Nephron progenitor cell (in vitro differentiated cells): ENCODE data around the gene MYT1.

Experiments
- DNase-seq: peaks from one replicate; pipeline ENCODE4 v3.0.0; 2021
- H3K27ac Mint-ChIP-seq: 2 replicates; pipeline ENCODE4 v1.8.0; 2021; ENCODE audit warnings: mild to moderate bottlenecking, moderate library complexity, mixed read lengths
- H3K27me3 Mint-ChIP-seq: 2 replicates; pipeline ENCODE4 v1.8.0; 2021; ENCODE audit warnings: mild to moderate bottlenecking, low read depth, mixed read lengths; ENCODE audit not compliant: poor library complexity
- H3K36me3 Mint-ChIP-seq: 2 replicates; pipeline ENCODE4 v1.8.0; 2021; ENCODE audit warnings: low read depth, mixed read lengths
- H3K4me1 Mint-ChIP-seq: 2 replicates; pipeline ENCODE4 v1.8.0; 2021; ENCODE audit warnings: mixed read lengths
- H3K4me3 Mint-ChIP-seq: 2 replicates; pipeline ENCODE4 v1.8.0; 2021; ENCODE audit warnings: mild to moderate bottlenecking, moderate library complexity, mixed read lengths
- H3K9me3 Mint-ChIP-seq: 2 replicates; pipeline ENCODE4 v1.8.0; 2021; ENCODE audit warnings: mild to moderate bottlenecking, moderate library complexity, mixed read lengths
- CTCF ChIP-seq: fragments of 200-600 bp; sonication (generic); IDR thresholded peaks from 2 replicates; pipeline ENCODE4 v1.5.0; 2021; ENCODE audit warnings: antibody characterized with exemption

MYT1 gene

GRCh38 chr20:64153410-64153809 is 10.8 kb upstream of the MYT1 start:
- H3K4me1 Mint-ChIP-seq = peaks cover 14% of the 10 kb centered on the region
- no peak for TF ChIP-seq CTCF
- no peak overlapping the region for H3K4me3 Mint-ChIP-seq
- no peak overlapping the region for H3K27ac Mint-ChIP-seq
- H3K36me3 Mint-ChIP-seq = no peaks in the 10 kb centered on the region
- no peaks in the 10 kb centered on the region for H3K9me3 Mint-ChIP-seq
- DNase-seq = no peak
- peaks cover 26% of the 10 kb centered on the region for H3K27me3 Mint-ChIP-seq

GRCh38 chr20:64153861-64154589 is 10.2 kb upstream of the MYT1 start:
- TF ChIP-seq CTCF = no peak
- Mint-ChIP-seq H3K9me3 (no peaks in the 10 kb centered on the region), H3K4me1 (peaks cover 14% of the 10 kb centered on the region), H3K27ac (no peak overlapping the region), H3K27me3 (peaks cover 26% of the 10 kb centered on the region), H3K36me3 (no peaks in the 10 kb centered on the region), H3K4me3 (no peak overlapping the region)
- DNase-seq = no peak

- Mint-ChIP-seq H3K4me3 (no peak overlapping the region), H3K27ac (no peak overlapping the region), H3K36me3 (no peaks in the 10 kb centered on the region), H3K4me1 (peaks cover 14% of the 10 kb centered on the region), H3K27me3 (peaks cover 33% of the 10 kb centered on the region), H3K9me3 (no peaks in the 10 kb centered on the region)
- no peak for DNase-seq
- no peak for TF ChIP-seq CTCF
These were observed 9.5 kb upstream of the MYT1 start for GRCh38 chr20:64154590-64155257.

- no peak for DNase-seq
- no peak for TF ChIP-seq CTCF
- Mint-ChIP-seq H3K36me3 (no peaks in the 10 kb centered on the region), H3K9me3 (no peaks in the 10 kb centered on the region), H3K4me1 (peaks cover 19% of the 10 kb centered on the region), H3K27me3 (peaks cover 41% of the 10 kb centered on the region), H3K27ac (no peak overlapping the region), H3K4me3 (no peak overlapping the region)
These were observed 8.8 kb upstream of the MYT1 start for GRCh38 chr20:64155258-64156135.

- Mint-ChIP-seq H3K36me3 (no peaks in the 10 kb centered on the region), H3K27ac (no peak overlapping the region), H3K27me3 (peaks cover 46% of the 10 kb centered on the region), H3K9me3 (no peaks in the 10 kb centered on the region), H3K4me3 (no peak overlapping the region), H3K4me1 (peaks cover 19% of the 10 kb centered on the region)
- no peak for TF ChIP-seq CTCF
- peak; percentile 41 for DNase-seq
These were observed 7.9 kb upstream of the MYT1 start for GRCh38 chr20:64156136-64156885.
